IMR-90 (cell line): Measurements from ENCODE around the gene SFR1. TPM values are rescaled to one million over a fixed set of nuclear protein-coding genes. Genes with fewer than 3 reads are reported as not detected.

Source experiments
- ATAC-seq: fragments of 200-7000 bp; cut with Tn5 transposase; 2 replicates; pipeline ENCODE4 v1.9.1; 2020; ENCODE audit warnings: low read depth, mild to moderate bottlenecking, moderate library complexity
- BruUV-seq: library from RNA; stranded (reverse); fragments of 400-500 nt; replicated peaks from 2 replicates; lab custom pipeline; 2021; lab: Mats Ljungman, UMichigan
- CTCF ChIA-PET: fragments of 300-600 bp; formaldehyde crosslinking; extraction: SDS; loops from one replicate; lab custom pipeline; 2021; ENCODE audit warnings: antibody characterized with exemption; lab: Yijun Ruan, JAX
- POLR2A ChIA-PET: fragments of 300-600 bp; sonication (Branson Sonifier 250); formaldehyde crosslinking; loops from one replicate; lab custom pipeline; 2022; ENCODE audit warnings: antibody characterized with exemption; ENCODE audit not compliant: unreplicated experiment; lab: Charles Lee
- DNase-seq: peaks from one replicate; pipeline ENCODE4 v3.0.0; 2013
- H2AFZ ChIP-seq: replicated peaks from 2 replicates; pipeline ENCODE3; 2013; ENCODE audit warnings: low read length, mild to moderate bottlenecking; ENCODE audit not compliant: poor library complexity
- H2AK5ac ChIP-seq: 2 replicates; pipeline ENCODE4 v1.6.1; 2013; ENCODE audit warnings: low read depth, low read length, inconsistent platforms
- H2AK9ac ChIP-seq: replicated peaks from 2 replicates; pipeline ENCODE3; 2013; ENCODE audit warnings: mild to moderate bottlenecking, low read depth, low read length, moderate library complexity; ENCODE audit not compliant: poor library complexity
- H2BK120ac ChIP-seq: 2 replicates; pipeline ENCODE4 v1.6.1; 2013; ENCODE audit warnings: low read depth, low read length, inconsistent platforms
- H2BK15ac ChIP-seq: 3 replicates; pipeline ENCODE4 v1.6.1; 2013; ENCODE audit warnings: low read depth, low read length, inconsistent platforms
- H2BK20ac ChIP-seq: 2 replicates; pipeline ENCODE4 v1.6.1; 2013; ENCODE audit warnings: low read depth, mild to moderate bottlenecking, inconsistent platforms, low read length, moderate library complexity
- H2BK5ac ChIP-seq: 2 replicates; pipeline ENCODE4 v1.6.1; 2013; ENCODE audit warnings: mild to moderate bottlenecking, low read depth, low read length, inconsistent platforms; ENCODE audit not compliant: poor library complexity, severe bottlenecking
- H3K14ac ChIP-seq: replicated peaks from 2 replicates; pipeline ENCODE4 v1.6.1; 2013; ENCODE audit warnings: low read depth, low read length, inconsistent platforms
- H3K18ac ChIP-seq: 2 replicates; pipeline ENCODE4 v1.6.1; 2013; ENCODE audit warnings: low read depth, low read length, control low read depth
- H3K23ac ChIP-seq: 2 replicates; pipeline ENCODE4 v1.6.1; 2013; ENCODE audit warnings: low read depth, low read length, inconsistent platforms
- H3K27ac ChIP-seq: 2 replicates; pipeline ENCODE4 v1.5.1; 2013; ENCODE audit warnings: mild to moderate bottlenecking, control low read depth, low read length; ENCODE audit not compliant: insufficient read depth
- H3K27me3 ChIP-seq: 2 replicates; pipeline ENCODE4 v1.6.1; 2013; ENCODE audit warnings: low read length; ENCODE audit not compliant: control insufficient read depth, insufficient read depth
- H3K36me3 ChIP-seq: 2 replicates; pipeline ENCODE4 v1.6.1; 2013; ENCODE audit warnings: low read length, mixed read lengths; ENCODE audit not compliant: control insufficient read depth, insufficient read depth
- H3K4ac ChIP-seq: 2 replicates; pipeline ENCODE4 v1.6.1; 2013; ENCODE audit warnings: low read depth, low read length, inconsistent platforms
- H3K4me1 ChIP-seq: 2 replicates; pipeline ENCODE4 v1.6.1; 2013; ENCODE audit warnings: low read length, mixed read lengths; ENCODE audit not compliant: control insufficient read depth, insufficient read depth
- H3K4me2 ChIP-seq: 2 replicates; pipeline ENCODE4 v1.6.1; 2013; ENCODE audit warnings: low read depth, mild to moderate bottlenecking, control low read depth, low read length, moderate library complexity
- H3K4me3 ChIP-seq: 2 replicates; pipeline ENCODE4 v1.5.1; 2013; ENCODE audit warnings: low read depth, mild to moderate bottlenecking, control low read depth, low read length, moderate library complexity; ENCODE audit not compliant: insufficient read depth
- H3K56ac ChIP-seq: 2 replicates; pipeline ENCODE4 v1.6.1; 2013; ENCODE audit warnings: low read length, inconsistent platforms; ENCODE audit not compliant: insufficient read depth; ENCODE audit errors: extremely low read depth
- H3K79me1 ChIP-seq, 2 experiments: 2 replicates each; pipeline ENCODE4 v1.6.1; 2013; ENCODE audit warnings: low read length in 2 of 2, inconsistent platforms in 1 of 2, low read depth in 1 of 2
- H3K9ac ChIP-seq: 2 replicates; pipeline ENCODE4 v1.6.1; 2013; ENCODE audit warnings: low read depth, low read length, control low read depth
- H3K9me1 ChIP-seq: 2 replicates; pipeline ENCODE4 v1.6.1; 2013; ENCODE audit warnings: low read length, inconsistent platforms; ENCODE audit not compliant: insufficient read depth
- H3K9me3 ChIP-seq: 2 replicates; pipeline ENCODE4 v1.6.1; 2013; ENCODE audit warnings: low read length; ENCODE audit not compliant: control insufficient read depth, insufficient read depth
- H4K20me1 ChIP-seq: 2 replicates; pipeline ENCODE4 v1.6.1; 2013; ENCODE audit warnings: low read length, inconsistent platforms; ENCODE audit not compliant: insufficient read depth
- H4K5ac ChIP-seq: 2 replicates; pipeline ENCODE4 v1.6.1; 2013; ENCODE audit warnings: mild to moderate bottlenecking, low read depth, low read length, control low read depth
- H4K8ac ChIP-seq, 2 experiments: 2 replicates each; pipeline ENCODE4 v1.6.1; 2013; ENCODE audit warnings: low read depth in 2 of 2, low read length in 2 of 2, control low read depth in 1 of 2, inconsistent platforms in 1 of 2
- H4K91ac ChIP-seq: 2 replicates; pipeline ENCODE4 v1.6.1; 2013; ENCODE audit warnings: low read depth, low read length, inconsistent platforms; ENCODE audit not compliant: insufficient read depth
- MAFK ChIP-seq: IDR thresholded peaks from 2 replicates; pipeline ENCODE4 v1.6.1; 2012; ENCODE audit warnings: low read depth, low read length, improper control_type of control experiment
- MAZ ChIP-seq: IDR thresholded peaks from 2 replicates; pipeline ENCODE4 v1.6.1; 2012; ENCODE audit warnings: low read depth, mild to moderate bottlenecking, low read length, improper control_type of control experiment, moderate library complexity, borderline replicate concordance
- NFE2L2 ChIP-seq: fragments of 150-350 bp; IDR thresholded peaks from 2 replicates; pipeline ENCODE4 v1.6.1; 2016; ENCODE audit warnings: low read depth, mild to moderate bottlenecking, low read length
- RAD21 ChIP-seq: IDR thresholded peaks from 2 replicates; pipeline ENCODE4 v1.6.1; 2012; ENCODE audit warnings: low read length, improper control_type of control experiment
- SMC3 ChIP-seq: fragments of 150-350 bp; IDR thresholded peaks from 2 replicates; pipeline ENCODE4 v1.6.1; 2016; ENCODE audit warnings: low read depth, mild to moderate bottlenecking, antibody characterized with exemption, low read length, moderate library complexity
- WGBS, 2 experiments: methylation state at CpG; one replicate each; pipeline versions ENCODE4 v1.1.5 to v1.1.7; 2013; ENCODE audit warnings: missing lambda C conversion rate in 2 of 2; ENCODE audit not compliant: insufficient read length in 1 of 2; ENCODE audit errors: extremely low coverage in 2 of 2; 5-methylcytosine and 5-hydroxymethylcytosine counted together
- dilution Hi-C: fragments of 300-500 bp; cut with HindIII; formaldehyde crosslinking; loops from one replicate; pipeline ENCODE4 v1.14.3; 2018; ENCODE audit warnings: low sequenced_read_pairs; ENCODE audit not compliant: unreplicated experiment
- in situ Hi-C: fragments of 300-500 bp; cut with MboI; formaldehyde crosslinking; loops from 3 replicates; pipeline ENCODE4 v1.14.3; 2019; ENCODE audit warnings: low sequenced_read_pairs, inconsistent platforms, mixed read lengths
- intact Hi-C: fragments of 100-400 bp; cut with micrococcal nuclease; formaldehyde crosslinking; loops from 2 replicates; pipeline ENCODE4 v1.10.0; 2022
- polyA plus RNA-seq, 3 experiments: library from polyadenylated mRNA; depleted of rRNA; stranded (reverse); fragments of >200 nt; gene quantifications; 2 replicates each; pipeline ENCODE4 v1.2.3, GENCODE V29; 2012; ENCODE audit warnings: low replicate concordance in 1 of 3
- total RNA-seq: library from RNA; depleted of rRNA; stranded (reverse); fragments of >200 nt; gene quantifications from 2 replicates; pipeline ENCODE4 v1.2.3, GENCODE V29; 2012
- TF ChIP-seq, protein P1 (sequence below): fragments of 150-350 bp; IDR thresholded peaks from 2 replicates; pipeline ENCODE4 v1.6.1; 2017; ENCODE audit warnings: mild to moderate bottlenecking, antibody characterized with exemption, low read length, low read depth
- TF ChIP-seq, protein P2 (sequence below): conservative IDR thresholded peaks from 2 replicates; pipeline ENCODE4 v1.5.1; 2012; ENCODE audit warnings: mild to moderate bottlenecking, low read depth, low read length, improper control_type of control experiment
- TF ChIP-seq, protein P3 (sequence below): fragments of 150-350 bp; IDR thresholded peaks from 2 replicates; pipeline ENCODE4 v1.6.1; 2016; ENCODE audit warnings: low read depth, mild to moderate bottlenecking, low read length, moderate library complexity, borderline replicate concordance

Gene SFR1
- total and polyA plus RNA-seq, 2 of the 4 experiments (the other 2 are of a cell fraction): 1.6 to 2.3 TPM

DNA sequence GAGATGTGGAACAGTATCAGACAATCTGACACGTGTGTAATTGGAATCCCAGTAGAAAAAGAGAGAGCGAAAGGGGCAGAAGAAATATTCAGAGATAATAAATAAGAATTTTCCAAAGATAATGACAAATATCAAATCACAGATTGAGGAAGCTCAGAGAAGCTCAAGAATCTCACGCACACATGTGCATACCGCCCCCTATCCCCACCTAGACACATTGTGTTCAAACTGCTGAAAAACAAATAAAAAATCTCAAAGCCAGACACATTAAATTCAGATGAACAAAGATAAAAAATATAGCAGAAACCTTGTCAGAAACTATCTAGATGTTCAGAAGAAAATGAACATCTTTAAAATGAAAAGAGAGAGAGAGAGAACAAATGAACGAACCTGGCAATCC lies 17.2 kb downstream of the SFR1 start:
- ChIA-PET POLR2A (no interaction called here), CTCF (interaction anchor here (0.5 to 1.1 kb wide), 2 partner anchors 12 to 105 kb away, joined by 3 to 4 read pairs; no protein-coding TSS in a partner anchor)
- TF ChIP-seq, protein P1, sequence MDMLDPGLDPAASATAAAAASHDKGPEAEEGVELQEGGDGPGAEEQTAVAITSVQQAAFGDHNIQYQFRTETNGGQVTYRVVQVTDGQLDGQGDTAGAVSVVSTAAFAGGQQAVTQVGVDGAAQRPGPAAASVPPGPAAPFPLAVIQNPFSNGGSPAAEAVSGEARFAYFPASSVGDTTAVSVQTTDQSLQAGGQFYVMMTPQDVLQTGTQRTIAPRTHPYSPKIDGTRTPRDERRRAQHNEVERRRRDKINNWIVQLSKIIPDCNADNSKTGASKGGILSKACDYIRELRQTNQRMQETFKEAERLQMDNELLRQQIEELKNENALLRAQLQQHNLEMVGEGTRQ: no peak
- TF ChIP-seq, protein P2, sequence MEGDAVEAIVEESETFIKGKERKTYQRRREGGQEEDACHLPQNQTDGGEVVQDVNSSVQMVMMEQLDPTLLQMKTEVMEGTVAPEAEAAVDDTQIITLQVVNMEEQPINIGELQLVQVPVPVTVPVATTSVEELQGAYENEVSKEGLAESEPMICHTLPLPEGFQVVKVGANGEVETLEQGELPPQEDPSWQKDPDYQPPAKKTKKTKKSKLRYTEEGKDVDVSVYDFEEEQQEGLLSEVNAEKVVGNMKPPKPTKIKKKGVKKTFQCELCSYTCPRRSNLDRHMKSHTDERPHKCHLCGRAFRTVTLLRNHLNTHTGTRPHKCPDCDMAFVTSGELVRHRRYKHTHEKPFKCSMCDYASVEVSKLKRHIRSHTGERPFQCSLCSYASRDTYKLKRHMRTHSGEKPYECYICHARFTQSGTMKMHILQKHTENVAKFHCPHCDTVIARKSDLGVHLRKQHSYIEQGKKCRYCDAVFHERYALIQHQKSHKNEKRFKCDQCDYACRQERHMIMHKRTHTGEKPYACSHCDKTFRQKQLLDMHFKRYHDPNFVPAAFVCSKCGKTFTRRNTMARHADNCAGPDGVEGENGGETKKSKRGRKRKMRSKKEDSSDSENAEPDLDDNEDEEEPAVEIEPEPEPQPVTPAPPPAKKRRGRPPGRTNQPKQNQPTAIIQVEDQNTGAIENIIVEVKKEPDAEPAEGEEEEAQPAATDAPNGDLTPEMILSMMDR: no peak
- TF ChIP-seq RAD21 (0 out of 2 replicates have a peak, but pooled peaks have one; percentile 5), NFE2L2 (no peak), SMC3 (no peak), MAFK (no peak), MAZ (no peak)
- TF ChIP-seq, protein P3, sequence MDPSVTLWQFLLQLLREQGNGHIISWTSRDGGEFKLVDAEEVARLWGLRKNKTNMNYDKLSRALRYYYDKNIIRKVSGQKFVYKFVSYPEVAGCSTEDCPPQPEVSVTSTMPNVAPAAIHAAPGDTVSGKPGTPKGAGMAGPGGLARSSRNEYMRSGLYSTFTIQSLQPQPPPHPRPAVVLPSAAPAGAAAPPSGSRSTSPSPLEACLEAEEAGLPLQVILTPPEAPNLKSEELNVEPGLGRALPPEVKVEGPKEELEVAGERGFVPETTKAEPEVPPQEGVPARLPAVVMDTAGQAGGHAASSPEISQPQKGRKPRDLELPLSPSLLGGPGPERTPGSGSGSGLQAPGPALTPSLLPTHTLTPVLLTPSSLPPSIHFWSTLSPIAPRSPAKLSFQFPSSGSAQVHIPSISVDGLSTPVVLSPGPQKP: no peak
- no peak for DNase-seq
- Histone ChIP-seq H2BK120ac (no peak overlapping the region), H3K18ac (no peak overlapping the region), H3K36me3 (no peaks in the 10 kb centered on the region), H2AK5ac (no peak overlapping the region), H2AFZ (no peak overlapping the region), H4K20me1 (no peaks in the 10 kb centered on the region), H3K27ac (no peak overlapping the region), H2BK15ac (no peak overlapping the region), H3K4ac (no peak overlapping the region), H3K79me1 (no peaks in the 10 kb centered on the region), H4K8ac (no peak overlapping the region), H2BK20ac (no peak overlapping the region), H3K9me3 (no peaks in the 10 kb centered on the region), H3K9me1 (no peaks in the 10 kb centered on the region), H3K4me1 (no peaks in the 10 kb centered on the region), H4K5ac (no peak overlapping the region), H3K27me3 (peaks cover 15% of the 10 kb centered on the region), H3K9ac (no peak overlapping the region), H3K14ac (no peak overlapping the region), H3K23ac (no peak overlapping the region), H2AK9ac (no peak overlapping the region), H2BK5ac (no peak overlapping the region), H3K4me2 (no peak overlapping the region), H3K4me3 (no peak overlapping the region), H3K56ac (no peak overlapping the region), H4K91ac (no peak overlapping the region)
- intact Hi-C loops: no loop called here
- in situ Hi-C loops: no loop called here
- no peak for ATAC-seq
- no CpG with 5 or more reads among the region's 5 CpGs for WGBS, 2 experiments
- dilution Hi-C loops: no loop called here
- BruUV-seq: no TSS peak
